Prostate gland (tissue), 2 donors: ENCODE data around the gene AARS2.

Experiments used
- CTCF ChIP-seq, 4 experiments: fragments of 200-600 bp in 2 of 4; fragments of 450-650 bp in 2 of 4; sonication (generic) in 2 of 4; IDR thresholded peaks; 1 replicate in 3 of 4; 2 replicates in 1 of 4; pipeline ENCODE4 v1.5.1; 2016 to 2019; ENCODE audit warnings: antibody characterized with exemption in 4 of 4, mild to moderate bottlenecking in 2 of 4, moderate library complexity in 2 of 4
- POLR2AphosphoS5 ChIP-seq: sonication (generic); formaldehyde crosslinking; IDR thresholded peaks from one replicate; pipeline ENCODE4 v1.6.1; 2017; ENCODE audit warnings: antibody characterized with exemption

GRCh38 chr6:44316481-44316880 is 3.3 kb upstream of the AARS2 start:
- TF ChIP-seq CTCF (IDR thresholded peaks at IDR 0.05) = no peak
- no peak for TF ChIP-seq POLR2AphosphoS5
